Measurements from ENCODE around the gene DNAJC13. TPM values are rescaled to one million over a fixed set of nuclear protein-coding genes. Genes with fewer than 3 reads are reported as not detected.

DNAJC13 gene
- total and polyA plus RNA-seq, 4 donors, result 6.3 to 22.8 (median 15.4) TPM

DNA sequence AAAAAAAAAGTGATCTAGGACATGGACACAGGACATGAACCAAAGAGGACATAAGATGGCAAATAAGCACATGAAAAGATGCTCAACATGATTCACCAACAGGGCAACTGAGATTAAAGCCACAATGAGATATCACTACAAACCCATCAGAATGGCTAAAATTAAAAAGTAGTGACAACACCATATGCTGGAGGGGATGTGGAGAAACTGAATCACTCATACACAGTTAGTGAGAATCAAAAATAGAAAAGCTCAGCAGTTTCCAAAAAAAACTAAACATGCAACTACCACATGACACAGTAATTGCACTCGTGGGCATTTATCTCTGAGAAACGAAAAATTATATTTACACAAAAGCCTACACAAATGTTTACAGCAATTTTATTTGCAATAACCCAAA, 151.9 kb downstream of the DNAJC13 start:
- no peak for DNase-seq (ENCODE audit: low spot score)
- Histone ChIP-seq H3K36me3 (ENCODE audit: control insufficient read depth in 4 of 4, insufficient read depth in 3 of 4, low read depth in 1 of 4, low read length in 3 of 4) (peaks cover 2 to 31% (median 18%) of the 10 kb centered on the region in 4 donors), H3K27me3 (ENCODE audit: control insufficient read depth in 4 of 4, insufficient read depth in 4 of 4, low read length in 3 of 4) (no peaks in the 10 kb centered on the region), H3K4me1 (ENCODE audit: control insufficient read depth in 4 of 4, insufficient read depth in 4 of 4, low read length in 3 of 4) (no peaks in the 10 kb centered on the region), H3K27ac (ENCODE audit: low read depth in 1 of 2, low read length in 2 of 2) (no peak overlapping the region), H3K9ac (ENCODE audit: low read depth in 1 of 2, low read length in 2 of 2) (no peak overlapping the region), H3K9me3 (ENCODE audit: control insufficient read depth in 4 of 4, low read length in 3 of 4) (no peaks in the 10 kb centered on the region), H3K4me3 (ENCODE audit: low read depth in 1 of 3, low read length in 3 of 3) (no peak overlapping the region)
- peak in 1 of 2 donors; percentile 11 for TF ChIP-seq JUND (IDR thresholded peaks at IDR 0.05)
- TF ChIP-seq, protein P1, sequence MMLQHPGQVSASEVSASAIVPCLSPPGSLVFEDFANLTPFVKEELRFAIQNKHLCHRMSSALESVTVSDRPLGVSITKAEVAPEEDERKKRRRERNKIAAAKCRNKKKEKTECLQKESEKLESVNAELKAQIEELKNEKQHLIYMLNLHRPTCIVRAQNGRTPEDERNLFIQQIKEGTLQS (IDR thresholded peaks at IDR 0.05), result no peak
- WGBS, result 20% methylated on average over 2 of the region's 2 CpGs

DNA sequence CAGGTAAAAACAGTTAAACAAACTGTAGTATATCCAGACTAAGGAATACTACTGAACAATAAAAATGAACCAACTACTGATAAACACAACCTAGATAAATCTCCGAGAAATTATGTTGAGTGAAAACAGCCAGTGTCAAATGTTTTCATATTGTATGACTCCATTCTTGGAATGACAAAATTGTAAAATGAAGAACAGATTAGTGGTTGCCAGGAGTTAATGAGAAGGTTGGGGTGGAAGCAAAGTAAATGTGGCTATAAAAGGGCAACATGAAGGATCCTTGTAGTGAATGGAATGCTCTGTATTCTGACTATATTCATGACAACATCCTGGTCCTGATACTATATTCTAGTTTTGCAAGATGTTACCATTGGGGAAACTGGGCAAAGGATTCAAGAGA, 152.3 kb downstream of the DNAJC13 start:
- Histone ChIP-seq H3K4me1 (ENCODE audit: control insufficient read depth in 4 of 4, insufficient read depth in 4 of 4, low read length in 3 of 4) (no peaks in the 10 kb centered on the region), H3K9ac (ENCODE audit: low read depth in 1 of 2, low read length in 2 of 2) (no peak overlapping the region), H3K27me3 (ENCODE audit: control insufficient read depth in 4 of 4, insufficient read depth in 4 of 4, low read length in 3 of 4) (no peaks in the 10 kb centered on the region), H3K27ac (ENCODE audit: low read depth in 1 of 2, low read length in 2 of 2) (no peak overlapping the region), H3K4me3 (ENCODE audit: low read depth in 1 of 3, low read length in 3 of 3) (no peak overlapping the region), H3K9me3 (ENCODE audit: control insufficient read depth in 4 of 4, low read length in 3 of 4) (no peaks in the 10 kb centered on the region), H3K36me3 (ENCODE audit: control insufficient read depth in 4 of 4, insufficient read depth in 3 of 4, low read depth in 1 of 4, low read length in 3 of 4) (peaks cover 2 to 35% (median 20%) of the 10 kb centered on the region in 4 donors)
- no peak for DNase-seq (ENCODE audit: low spot score)
- WGBS, result 80% methylated on average over 1 of the region's 1 CpG
- TF ChIP-seq SP1 (IDR thresholded peaks at IDR 0.05) (no peak), EGR1 (IDR thresholded peaks at IDR 0.05; ENCODE audit: low read depth in 2 of 2) (no peak), GABPA (IDR thresholded peaks at IDR 0.05 in 1 of 2, conservative IDR thresholded peaks at IDR 0.05 in 1 of 2) (no peak), TAF1 (conservative IDR thresholded peaks at IDR 0.05) (no peak), HNF4A (conservative IDR thresholded peaks at IDR 0.05) (no peak), JUND (IDR thresholded peaks at IDR 0.05) (no peak), RXRA (IDR thresholded peaks at IDR 0.05) (no peak), REST (IDR thresholded peaks at IDR 0.05) (no peak), FOXA1 (IDR thresholded peaks at IDR 0.05) (no peak), ZBTB33 (IDR thresholded peaks at IDR 0.05) (no peak), FOXA2 (IDR thresholded peaks at IDR 0.05) (no peak), RAD21 (IDR thresholded peaks at IDR 0.05) (no peak)
- TF ChIP-seq, protein P2, sequence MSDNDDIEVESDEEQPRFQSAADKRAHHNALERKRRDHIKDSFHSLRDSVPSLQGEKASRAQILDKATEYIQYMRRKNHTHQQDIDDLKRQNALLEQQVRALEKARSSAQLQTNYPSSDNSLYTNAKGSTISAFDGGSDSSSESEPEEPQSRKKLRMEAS (IDR thresholded peaks at IDR 0.05), result no peak
- TF ChIP-seq, protein P1 (IDR thresholded peaks at IDR 0.05), result no peak

Data from liver (tissue), 9 donors.